ENCODE measurements around the gene GRM1.

DNA sequence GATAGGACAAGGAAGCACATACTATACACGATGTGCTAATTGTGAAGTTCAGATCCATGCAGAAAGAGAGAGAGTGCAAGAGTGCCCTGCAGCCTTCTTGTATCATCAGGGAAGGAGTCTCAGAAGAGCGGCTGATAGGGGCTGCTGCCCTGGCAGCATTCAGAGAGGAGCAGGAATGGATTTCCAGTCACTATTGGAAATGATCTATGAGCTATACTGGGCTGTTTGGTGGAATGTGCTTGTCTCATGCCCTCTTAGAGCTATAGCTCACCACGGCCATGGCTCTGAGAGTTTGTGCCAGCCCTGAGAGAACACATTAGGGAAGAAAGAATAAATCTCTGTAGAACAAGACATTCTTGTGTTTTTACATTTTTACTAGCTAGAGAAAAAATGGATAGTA is 302.2 kb downstream of the GRM1 start:
- TF ChIP-seq, protein P1, sequence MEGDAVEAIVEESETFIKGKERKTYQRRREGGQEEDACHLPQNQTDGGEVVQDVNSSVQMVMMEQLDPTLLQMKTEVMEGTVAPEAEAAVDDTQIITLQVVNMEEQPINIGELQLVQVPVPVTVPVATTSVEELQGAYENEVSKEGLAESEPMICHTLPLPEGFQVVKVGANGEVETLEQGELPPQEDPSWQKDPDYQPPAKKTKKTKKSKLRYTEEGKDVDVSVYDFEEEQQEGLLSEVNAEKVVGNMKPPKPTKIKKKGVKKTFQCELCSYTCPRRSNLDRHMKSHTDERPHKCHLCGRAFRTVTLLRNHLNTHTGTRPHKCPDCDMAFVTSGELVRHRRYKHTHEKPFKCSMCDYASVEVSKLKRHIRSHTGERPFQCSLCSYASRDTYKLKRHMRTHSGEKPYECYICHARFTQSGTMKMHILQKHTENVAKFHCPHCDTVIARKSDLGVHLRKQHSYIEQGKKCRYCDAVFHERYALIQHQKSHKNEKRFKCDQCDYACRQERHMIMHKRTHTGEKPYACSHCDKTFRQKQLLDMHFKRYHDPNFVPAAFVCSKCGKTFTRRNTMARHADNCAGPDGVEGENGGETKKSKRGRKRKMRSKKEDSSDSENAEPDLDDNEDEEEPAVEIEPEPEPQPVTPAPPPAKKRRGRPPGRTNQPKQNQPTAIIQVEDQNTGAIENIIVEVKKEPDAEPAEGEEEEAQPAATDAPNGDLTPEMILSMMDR (IDR thresholded peaks at IDR 0.05): no peak
- no peak for TF ChIP-seq EP300 (IDR thresholded peaks at IDR 0.05)
- TF ChIP-seq POLR2AphosphoS5 (IDR thresholded peaks at IDR 0.05): no peak
- TF ChIP-seq POLR2A (IDR thresholded peaks at IDR 0.05; ENCODE audit: low read depth): no peak
